Kasumi-1 (cell line): Measurements from ENCODE around the gene PDPK1.
A peak's percentile ranks its signal among the peaks of the same experiment; 100 is the strongest.
"Not testable (repeated sequence)": the region's sequence is repeated elsewhere in the genome, so short reads cannot be mapped to it uniquely, and the experiment has no call there.

Source experiments
- DNase-seq, 2 experiments: peaks; one replicate each; lab custom pipeline; 2025; lab: John Stamatoyannopoulos, UW

The PDPK1 gene

DNA sequence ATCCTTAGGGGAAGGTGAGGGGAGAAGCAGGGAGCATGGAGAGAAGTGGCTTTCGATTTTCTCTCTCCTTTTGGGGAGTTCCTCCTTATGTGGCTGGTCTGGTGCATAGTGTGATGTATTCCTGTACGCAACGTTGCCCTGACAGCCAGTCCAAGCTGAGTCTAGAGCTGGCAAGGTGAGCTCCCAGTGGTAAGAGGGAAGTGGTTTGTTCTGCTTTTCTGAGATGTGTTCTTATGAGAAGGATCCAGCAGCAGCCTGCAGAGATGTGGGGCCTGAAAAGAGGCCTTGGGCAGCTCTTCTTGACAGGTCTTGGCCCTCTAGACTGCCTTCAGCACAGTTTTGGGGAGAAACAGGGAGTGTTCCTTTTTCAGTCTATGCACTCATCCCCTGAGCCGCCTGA is 3.1 kb downstream of the PDPK1 start:
- DNase-seq, result not testable (repeated sequence)

DNA sequence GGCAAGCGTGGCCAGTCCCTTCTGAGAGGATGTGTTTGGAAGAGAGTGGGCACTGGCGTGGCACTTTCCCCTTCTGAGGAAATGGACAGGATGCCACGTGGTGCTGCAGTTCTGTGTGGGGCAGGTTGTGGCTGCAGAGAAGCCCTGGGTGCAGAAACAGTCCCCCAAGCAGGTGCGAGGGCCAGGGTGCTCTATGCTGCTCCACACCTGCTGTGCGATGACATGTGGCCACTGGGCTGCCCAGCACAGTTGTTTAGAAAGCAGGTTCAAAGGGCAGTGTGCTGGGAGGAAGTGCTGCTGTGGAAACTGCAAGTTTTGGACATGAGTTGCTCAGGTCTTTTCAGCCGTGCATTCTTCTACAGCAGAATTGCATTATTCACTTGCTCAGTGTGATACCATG is 3.6 kb downstream of the PDPK1 start:
- not testable (repeated sequence) for DNase-seq

DNA sequence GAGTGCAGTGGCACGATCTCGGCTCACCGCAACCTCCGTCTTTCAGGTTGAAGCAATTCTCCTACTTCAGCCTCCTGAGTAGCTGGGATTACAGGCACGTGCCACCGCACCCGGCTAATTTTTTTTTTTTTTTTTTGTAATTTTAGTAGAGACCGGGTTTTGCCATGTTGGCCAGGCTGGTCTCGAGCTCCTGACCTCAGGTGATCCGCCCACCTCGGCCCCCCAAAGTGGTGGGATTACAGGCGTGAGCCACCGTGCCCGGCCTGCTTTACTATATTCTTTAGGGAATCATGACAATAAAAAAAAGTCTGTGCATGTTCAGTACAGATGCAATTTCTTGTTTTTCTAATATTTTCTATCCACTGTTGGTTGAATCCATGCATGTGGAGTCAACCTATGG is 6.0 kb downstream of the PDPK1 start:
- not testable (repeated sequence) for DNase-seq

DNA sequence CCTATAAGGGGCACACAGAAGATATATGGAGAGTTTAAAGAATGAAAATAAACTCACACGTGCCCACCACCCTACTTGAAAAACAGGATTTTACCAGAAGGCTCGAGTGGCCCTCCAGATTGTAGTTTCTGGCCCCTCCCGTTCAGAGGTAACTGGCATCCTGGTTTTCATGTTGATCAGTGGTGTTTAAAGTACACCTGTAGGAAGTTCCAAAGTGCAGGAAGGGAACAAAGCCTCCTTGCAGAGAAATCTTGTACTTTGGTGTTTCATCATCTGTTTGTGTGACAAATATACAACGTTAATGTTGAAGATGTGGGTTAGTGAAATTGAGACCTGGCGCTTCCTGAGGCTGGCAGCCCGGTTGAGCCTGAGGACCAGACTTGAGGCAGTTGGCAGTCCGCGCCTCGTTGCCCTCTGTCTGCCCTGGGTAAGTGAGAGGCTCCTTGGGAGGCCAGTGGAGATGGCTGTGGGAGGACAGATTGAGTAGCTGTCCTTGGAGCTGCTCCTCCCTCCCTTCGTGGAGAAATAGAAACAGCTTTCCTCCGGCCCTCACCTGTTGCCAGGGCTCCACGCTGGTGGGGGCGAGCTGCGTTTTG is 12.6 kb downstream of the PDPK1 start:
- DNase-seq, result not testable (repeated sequence)

DNA sequence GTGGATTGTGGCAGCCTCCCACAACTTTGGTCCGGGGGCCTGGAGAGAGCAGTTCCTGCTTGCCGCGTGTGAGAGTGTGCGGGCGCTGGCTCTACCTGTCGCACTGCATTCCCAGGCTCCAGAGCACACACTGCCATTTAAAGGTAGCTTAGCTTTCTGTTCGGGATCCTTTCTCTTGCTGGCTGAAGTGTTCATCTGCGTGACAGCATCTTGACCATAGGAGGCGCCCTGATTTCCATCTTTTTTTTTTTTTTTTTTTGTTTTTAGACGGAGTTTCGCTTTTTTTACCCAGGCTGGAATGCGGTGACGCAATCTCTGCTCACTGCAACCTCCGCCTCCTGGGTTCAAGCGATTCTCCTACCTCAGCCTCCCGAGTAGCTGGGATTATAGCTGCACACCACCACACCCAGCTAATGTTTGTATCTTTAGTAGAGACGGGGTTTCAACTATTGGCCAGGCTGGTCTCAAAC is 13.6 kb downstream of the PDPK1 start:
- not testable (repeated sequence) for DNase-seq

DNA sequence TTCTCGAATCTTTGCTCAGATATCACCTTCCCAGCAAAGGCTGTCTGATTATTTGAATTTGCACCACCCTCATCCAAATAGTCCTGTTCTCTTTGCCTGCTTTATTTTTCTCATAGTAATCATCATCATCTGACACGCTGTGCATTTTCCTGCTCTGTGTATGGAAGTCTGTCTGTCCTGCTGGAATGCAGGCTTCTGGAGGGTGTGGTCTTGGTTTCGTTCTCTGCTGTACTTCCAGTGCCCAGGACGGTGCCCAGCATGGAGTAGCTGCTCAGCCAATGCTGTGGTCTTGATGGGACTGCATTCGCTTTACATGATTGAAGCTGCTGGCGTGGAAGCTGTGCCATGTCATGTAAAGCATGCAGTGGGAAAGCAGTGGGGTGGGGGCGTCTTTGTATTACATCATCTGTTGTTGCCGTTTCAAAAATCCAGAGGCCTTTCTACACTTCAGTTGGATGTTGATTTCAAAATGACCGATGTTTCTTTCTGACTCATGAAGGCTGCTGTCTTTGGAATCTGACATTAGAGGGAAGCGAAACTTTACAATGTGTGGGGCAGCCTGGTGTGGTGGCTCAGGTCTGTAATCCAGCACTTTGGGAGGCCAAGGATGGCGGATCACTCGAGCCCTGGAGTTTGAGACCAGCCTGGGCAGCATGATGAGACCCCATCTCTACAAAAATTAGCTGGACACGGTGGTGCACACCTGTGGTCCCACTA is 17.0 kb downstream of the PDPK1 start:
- not testable (repeated sequence) for DNase-seq

DNA sequence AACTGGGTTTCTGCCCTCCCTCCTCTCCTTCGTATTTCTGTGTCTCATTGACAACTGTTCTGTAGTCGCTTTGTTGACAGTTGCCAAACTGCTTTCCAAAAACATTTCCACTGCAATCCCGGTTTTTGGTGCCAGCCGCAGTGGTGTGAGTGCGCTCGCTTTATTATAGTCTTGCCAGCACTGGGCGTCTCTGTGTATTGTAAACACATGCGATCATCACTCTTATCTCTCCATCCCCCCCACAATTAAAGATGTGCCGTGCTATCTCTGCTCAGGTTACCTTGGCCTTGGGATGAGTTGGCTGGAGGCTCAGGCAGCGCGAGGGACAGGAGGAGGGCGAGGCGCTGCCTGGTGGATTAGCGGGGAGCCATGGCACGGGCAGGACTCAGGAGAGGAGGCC is 19.3 kb downstream of the PDPK1 start:
- not testable (repeated sequence) for DNase-seq

DNA sequence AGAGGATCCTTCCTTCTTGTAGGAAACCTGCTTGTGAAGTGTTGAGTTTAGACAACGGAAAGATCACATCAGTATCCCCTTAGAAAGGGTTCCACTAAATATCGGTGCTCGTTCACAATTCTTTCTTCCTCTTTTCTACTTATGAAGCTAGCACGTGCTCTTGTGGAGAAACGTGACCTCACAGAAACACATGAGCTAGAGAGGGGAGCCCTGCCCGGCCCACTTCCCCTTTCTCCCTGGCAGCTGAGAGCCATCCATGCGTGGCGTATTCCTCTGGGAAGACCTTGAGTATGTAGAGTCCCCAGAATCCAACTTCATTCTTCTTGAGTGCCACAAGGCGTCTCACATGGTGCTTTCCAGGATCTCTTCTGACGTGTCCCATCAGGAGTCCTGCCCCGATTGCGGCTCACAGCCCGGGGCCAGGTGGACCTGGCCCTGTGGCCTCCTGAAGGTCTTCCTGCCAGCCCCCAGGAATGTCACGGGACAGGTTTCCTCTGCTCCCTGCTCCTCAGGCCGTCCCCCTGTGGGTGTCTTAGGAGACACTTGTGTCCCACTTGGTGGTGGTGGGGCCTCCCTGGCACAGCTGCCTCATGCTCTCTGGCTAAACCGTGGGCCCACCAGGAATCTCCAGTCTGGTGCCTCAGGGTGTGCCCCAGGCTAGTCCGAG is 22.4 kb downstream of the PDPK1 start:
- DNase-seq, result not testable (repeated sequence)

DNA sequence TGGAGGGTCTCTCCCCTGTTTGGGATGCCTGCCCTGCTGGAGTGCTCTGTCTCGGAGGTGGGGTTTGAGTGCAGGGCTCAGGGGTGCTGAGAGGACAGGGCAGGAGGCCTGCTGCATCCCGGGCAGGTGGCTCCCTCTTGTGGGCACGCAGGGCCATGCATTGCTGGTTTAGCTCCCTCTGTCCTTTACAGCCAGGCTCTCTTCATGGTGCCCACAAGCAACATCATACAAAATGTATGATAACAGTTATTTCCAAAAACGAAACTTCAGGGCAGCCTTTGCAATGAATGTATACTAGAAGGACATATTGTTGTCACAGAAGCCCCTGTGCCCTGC is 22.9 kb downstream of the PDPK1 start:
- not testable (repeated sequence) for DNase-seq

DNA sequence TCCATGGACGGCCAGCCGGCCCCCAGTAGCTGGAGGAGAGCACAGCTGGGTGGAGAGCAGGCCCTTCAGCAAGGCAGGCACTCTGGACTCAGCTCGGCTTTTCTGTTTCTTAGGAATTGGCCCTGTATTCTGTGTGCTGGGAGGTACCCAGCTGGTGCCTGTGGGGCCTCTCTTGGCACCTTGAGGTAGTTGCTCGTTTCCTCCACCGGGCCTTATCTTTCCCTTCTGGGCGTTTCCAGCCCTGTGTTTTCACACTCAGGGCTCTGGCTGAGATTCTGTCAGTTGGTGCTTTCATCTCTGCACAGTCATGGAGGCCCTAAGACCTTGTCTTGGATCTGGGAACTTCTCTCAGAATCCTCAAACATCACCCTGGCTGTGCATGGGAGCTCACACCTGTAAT is 29.7 kb downstream of the PDPK1 start:
- DNase-seq, result not testable (repeated sequence)

DNA sequence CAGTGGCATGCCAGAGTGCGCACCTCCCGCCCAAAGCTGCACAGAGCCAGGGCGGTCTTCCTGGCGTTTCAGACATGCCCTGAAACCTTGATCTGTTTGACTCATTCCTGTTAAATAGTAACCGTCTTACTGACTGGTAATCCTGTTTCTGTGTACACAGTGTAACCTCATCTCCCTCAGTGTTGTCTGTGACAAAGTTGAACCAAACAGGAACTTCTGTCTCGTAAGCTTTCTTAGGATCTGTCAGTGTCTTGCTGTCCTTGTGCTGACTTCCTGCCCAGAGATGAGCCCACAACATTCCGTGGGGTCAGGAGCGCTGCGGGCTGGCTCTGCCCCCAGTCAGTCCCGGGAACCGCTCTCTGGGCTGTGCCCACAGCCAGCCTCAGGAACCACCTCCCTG is 30.8 kb downstream of the PDPK1 start:
- not testable (repeated sequence) for DNase-seq

DNA sequence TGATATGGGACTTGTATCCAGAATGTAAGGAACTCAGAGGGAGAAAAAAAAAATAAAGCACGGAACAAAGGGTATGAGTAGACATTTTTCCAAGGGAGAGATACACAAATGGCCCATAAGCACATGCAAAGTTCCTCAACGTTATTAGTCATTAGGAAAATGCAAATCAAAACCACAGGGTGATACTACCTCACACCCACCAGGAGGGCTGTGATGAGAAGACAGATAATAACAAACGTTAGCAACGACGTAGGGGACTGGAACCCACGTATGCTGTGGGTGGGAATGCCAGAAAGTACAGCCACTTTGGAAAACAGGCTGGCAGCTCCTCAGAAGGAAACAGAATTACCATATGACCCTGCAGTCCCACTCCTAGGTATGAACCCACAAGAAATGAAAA is 34.9 kb downstream of the PDPK1 start:
- DNase-seq, result not testable (repeated sequence)

DNA sequence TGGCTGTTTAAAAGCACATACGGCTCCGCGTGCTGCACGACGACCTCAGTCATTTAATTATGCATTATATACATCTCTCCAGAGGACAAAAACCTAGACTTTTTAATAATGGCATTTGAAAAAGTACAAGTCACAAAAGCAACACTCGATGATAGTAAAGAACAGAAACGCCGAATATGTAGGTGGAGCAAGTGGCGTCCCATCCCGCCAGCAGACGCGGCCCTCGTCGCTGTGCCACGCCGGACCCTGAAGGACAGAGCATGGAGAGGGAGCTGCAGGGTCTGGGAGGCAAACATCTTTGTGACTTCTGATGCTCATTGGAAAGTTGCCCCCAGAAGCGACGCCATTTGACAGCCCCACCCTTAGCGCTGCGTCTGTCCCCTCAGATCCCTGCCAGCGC is 38.0 kb downstream of the PDPK1 start:
- not testable (repeated sequence) for DNase-seq

DNA sequence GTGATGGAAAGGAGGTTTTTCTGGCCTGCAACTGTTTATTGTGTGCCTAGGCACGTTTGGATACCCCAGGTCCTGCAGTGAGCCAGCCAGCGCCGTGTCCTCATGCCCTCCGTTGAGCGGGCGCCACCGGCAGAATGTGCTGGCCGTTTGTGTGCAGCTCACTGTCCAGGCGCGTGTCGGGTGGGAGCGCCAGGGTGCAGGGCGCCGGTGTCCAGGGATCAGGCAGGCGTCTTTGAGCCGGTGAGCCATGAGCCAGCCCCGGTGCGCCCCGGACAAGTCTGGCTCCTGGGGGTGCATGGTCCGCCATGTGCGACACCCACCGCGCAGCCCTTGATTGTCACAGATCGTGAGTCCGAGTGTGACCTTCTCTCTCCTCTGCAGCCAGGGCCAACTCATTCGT is 39.2 kb downstream of the PDPK1 start:
- not testable (repeated sequence) for DNase-seq

DNA sequence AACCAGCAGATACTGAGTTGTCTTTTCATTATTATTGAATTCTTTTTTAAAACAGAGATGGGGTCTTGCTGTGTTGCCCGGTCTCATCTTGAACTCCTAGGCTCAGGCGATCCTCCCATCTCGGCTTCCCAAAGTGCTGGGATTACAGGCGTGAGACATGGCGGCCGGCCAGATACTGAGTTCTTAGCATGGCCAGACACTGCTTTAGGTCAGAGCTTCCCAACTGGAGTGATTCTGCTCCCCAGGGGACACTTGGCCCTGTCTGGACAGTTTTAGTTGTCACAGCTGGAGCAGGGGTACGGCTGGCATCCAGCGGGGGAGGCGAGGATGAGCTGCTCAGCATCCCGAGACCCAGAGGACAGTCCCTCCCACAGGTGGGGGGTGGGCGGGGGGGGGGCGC is 41.1 kb downstream of the PDPK1 start:
- DNase-seq, result not testable (repeated sequence)

DNA sequence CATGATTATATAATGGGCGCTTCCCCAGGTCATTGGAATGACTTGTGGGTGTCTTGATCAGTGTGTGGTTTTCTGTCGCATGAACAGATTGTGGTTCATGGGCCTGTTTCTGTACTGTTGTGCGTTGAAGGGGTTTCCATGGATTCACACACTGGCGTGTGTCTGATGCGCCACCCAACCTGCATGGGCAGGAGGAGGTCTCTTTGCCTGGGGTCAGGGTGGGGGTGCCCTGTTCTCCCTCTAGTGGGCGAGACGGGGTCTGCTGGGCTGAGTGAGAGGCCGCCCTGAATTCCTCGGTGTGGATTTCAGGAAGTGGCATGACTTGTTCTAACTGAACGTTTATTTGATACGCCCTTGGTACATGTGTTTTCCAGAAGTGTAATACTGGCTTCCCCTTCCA is 42.3 kb downstream of the PDPK1 start:
- DNase-seq, result peak; percentile 1 to 10

DNA sequence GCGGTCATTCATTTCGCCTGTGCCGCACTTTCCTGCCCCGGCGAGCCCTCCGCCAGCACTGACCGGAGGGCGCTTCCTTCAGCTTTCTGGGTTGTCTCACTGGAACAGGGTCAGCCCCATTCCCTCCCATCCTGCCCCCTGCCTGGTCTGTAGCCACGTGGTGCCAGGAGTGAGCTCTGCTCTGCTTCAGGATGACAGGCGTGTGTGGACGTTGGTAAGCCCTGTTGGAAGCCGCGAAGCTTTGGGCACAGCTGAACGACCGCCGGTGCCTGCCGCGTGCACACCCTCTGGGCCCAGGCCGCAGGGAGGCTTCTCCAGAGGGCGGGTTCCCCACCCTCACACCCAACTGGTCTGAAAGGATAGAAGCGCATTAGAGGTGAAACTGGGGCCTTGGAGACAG is 43.0 kb downstream of the PDPK1 start:
- not testable (repeated sequence) for DNase-seq

DNA sequence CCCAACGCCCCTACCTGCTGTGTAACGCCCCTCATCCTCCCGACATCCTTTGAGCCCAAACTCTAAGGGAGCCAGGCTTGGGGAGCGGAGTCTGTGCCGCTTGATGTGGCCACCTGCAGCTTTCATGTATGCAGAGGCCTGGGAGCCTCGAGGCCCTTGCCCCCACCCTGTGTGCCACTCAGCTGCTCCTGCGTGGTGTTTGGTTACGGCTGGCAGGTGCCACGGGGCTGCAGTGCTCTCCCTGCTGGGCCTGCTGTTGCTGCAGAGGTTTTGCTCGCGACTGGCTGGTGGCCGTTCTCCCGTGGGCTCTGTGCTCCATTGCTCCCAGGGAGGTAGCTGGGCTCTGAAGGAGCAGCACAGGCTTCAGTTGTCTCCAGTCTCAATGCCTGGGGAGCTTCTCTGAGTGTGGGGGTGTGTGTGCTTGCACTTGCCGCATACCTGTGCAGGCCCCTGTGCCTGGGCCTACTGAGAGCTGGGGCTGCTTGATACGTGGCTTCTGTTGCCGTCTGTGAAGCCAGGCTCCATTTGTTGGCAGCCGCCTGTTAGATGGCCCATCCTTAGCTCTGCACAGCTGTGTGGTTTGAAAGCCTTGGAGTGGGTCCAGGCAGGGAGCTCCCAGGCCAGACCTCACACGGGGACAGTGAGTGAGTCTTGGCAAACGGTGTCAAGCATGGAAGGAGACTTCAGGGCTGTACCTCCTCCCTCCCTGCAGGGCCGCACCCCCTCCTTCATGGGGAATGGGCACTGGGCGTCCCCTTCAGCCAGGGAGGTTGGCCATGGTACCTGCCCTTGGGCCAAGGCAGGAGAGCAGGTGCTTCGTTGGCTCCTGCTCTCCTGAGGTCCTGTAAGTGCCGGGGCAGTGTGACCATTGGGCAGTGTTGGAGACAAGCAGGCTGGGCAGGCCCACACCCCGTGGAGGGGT is 47.2 kb downstream of the PDPK1 start:
- no peak for DNase-seq

DNA sequence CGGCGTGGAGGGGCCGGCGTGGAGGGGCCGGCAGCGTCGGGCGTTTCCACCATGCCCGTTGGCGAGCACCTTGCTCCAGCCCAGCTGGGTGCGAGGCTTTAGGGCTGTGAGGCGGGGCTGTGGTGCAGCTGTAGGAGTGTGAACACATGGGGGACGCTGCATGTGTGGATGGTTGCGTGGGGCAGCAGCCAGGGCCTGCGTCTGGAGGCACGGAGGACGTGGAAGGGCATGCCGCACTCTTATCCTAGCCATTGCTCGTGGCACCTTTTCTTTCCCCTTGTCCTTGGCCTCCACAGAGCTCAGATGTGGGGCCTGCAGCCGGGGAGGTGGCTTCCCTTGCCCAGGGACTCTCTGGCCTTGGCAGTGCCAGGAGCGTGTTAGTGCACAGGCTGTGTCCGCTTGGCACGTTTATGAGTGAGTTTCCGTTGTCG is 47.8 kb downstream of the PDPK1 start:
- DNase-seq, result no peak

DNA sequence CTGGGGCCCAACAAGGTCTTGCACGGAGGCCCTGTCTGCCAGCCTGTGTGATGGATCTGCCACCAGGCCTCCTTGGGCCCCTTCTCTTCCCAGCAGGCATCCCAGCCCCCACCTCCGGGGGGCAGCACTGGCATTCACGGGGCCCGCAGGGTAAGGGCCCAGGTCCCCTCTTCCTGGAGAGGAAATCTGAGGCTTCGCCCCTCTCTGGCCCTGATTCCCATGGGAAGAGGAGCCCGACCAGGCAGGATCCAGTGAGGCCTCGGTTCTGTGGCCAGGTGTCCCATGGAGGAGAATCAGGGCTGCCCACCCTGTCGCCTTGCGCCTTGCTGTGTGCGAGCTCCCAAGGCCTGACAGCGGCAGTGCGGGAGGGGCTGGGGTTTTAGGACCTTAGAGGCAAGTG is 48.4 kb downstream of the PDPK1 start:
- DNase-seq, result no peak

DNA sequence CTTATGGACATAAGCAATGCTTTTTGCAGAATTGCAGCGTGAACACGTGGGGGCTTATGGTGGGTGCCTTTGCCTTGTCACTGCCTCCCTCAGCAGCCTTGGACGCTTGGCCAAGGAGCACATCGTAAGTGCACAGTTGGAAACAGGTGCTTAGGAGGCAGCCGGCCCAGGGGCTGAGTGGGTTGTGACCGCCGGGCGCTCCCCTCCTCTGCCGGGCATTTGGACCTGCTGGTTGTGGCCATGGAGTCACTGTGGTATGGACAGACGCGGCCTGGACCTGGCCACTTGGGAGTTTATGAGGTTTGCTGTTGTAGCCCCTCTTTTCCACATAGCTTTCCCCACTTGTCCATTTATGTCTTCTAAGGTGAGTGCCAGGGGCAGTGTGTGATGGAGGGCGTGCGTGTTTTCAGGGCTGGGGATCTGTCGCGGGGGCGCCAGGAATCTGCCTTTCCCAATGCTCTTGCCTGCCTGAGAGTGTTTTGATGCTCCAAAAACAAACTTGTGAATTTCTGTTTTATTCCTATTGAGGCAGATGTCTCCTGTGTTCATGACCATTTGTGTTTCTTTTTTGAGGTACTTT is 49.2 kb downstream of the PDPK1 start:
- DNase-seq, result no peak
